Heart right ventricle (tissue), 16 donors: ENCODE measurements around the gene TXNRD2. TPM values are rescaled to one million over a fixed set of nuclear protein-coding genes. Genes with fewer than 3 reads are reported as not detected.

Experiments used
- ATAC-seq, 8 donors: fragments of 200-7000 bp; cut with Tn5 transposase; one replicate each; pipeline ENCODE4 v1.9.1; 2020; ENCODE audit warnings: mild to moderate bottlenecking in 8 of 8, moderate library complexity in 8 of 8, moderate number of reproducible peaks in 1 of 8
- DNase-seq, 2 donors: peaks; one replicate each; pipeline ENCODE4 v3.0.0-alpha.2; 2020
- H3K27ac ChIP-seq, 10 donors: fragments of 200-600 bp; sonication (generic) in 2 of 10; one replicate each; pipeline versions ENCODE4 v1.5.0 to v1.8.0; 2020 to 2022; ENCODE audit warnings: mild to moderate bottlenecking in 3 of 10
- H3K27me3 ChIP-seq, 7 donors: fragments of 200-600 bp; one replicate each; pipeline ENCODE4 v1.8.0; 2021 to 2022; ENCODE audit warnings: mild to moderate bottlenecking in 2 of 7
- H3K36me3 ChIP-seq, 9 donors: fragments of 200-600 bp; sonication (generic) in 1 of 9; one replicate each; pipeline versions ENCODE4 v1.5.0 to v1.8.0; 2020 to 2022; ENCODE audit warnings: mild to moderate bottlenecking in 2 of 9
- H3K4me1 ChIP-seq, 9 donors: fragments of 200-600 bp; sonication (generic) in 1 of 9; one replicate each; pipeline versions ENCODE4 v1.5.0 to v1.8.0; 2020 to 2022; ENCODE audit warnings: mild to moderate bottlenecking in 4 of 9
- H3K4me3 ChIP-seq, 10 donors: fragments of 200-600 bp; sonication (generic) in 2 of 10; one replicate each; pipeline versions ENCODE4 v1.5.0 to v1.8.0; 2020 to 2022; ENCODE audit warnings: mild to moderate bottlenecking in 7 of 10, moderate library complexity in 2 of 10
- H3K9me3 ChIP-seq, 11 donors: fragments of 200-600 bp in 10 of 11; sonication (generic) in 2 of 11; one replicate each; pipeline versions ENCODE4 v1.5.0 to v1.8.0; 2013 to 2022; ENCODE audit warnings: mild to moderate bottlenecking in 2 of 11, control low read depth in 1 of 11, moderate library complexity in 1 of 11
- CTCF ChIP-seq, 9 donors: fragments of 200-600 bp; sonication (generic) in 2 of 9; IDR thresholded peaks; one replicate each; pipeline versions ENCODE4 v1.5.0 to v1.8.0; 2021 to 2022; ENCODE audit warnings: antibody characterized with exemption in 9 of 9, mild to moderate bottlenecking in 5 of 9, moderate library complexity in 1 of 9
- WGBS, 2 donors: extraction: QIAGEN DNeasy Blood & Tissue Kit; methylation state at CpG; one replicate each; pipeline ENCODE4 v1.1.7; 2013; ENCODE audit warnings: inconsistent platforms in 1 of 2; 5-methylcytosine and 5-hydroxymethylcytosine counted together
- intact Hi-C, 10 donors: fragments of 100-400 bp; cut with DNase I; formaldehyde crosslinking; loops; one replicate each; pipeline versions ENCODE4 v1.11.1 to v1.14.2; 2022
- polyA plus RNA-seq, 2 donors: library from polyadenylated mRNA; stranded (reverse); fragments of 200-250 nt; gene quantifications; one replicate each; pipeline ENCODE4 v1.2.3, GENCODE V29; 2013
- total RNA-seq, 10 donors: library from RNA; stranded (reverse); fragmentation: NEBNext Ultra II Directional in 3 of 10; extraction: Animal tissue kit (Norgen Biotek cat#: 25700) in 3 of 10; gene quantifications; one replicate each; pipeline versions ENCODE4 v1.2.1 to v1.2.4, GENCODE V29; 2021 to 2023
- donor health status: Arrhythmogenic right ventricular cardiomyopathy.
- donor health status: ischemic (EF 13 %, LVEDD 7.1; RV severe dilation, severe dysfunction).
- donor health status: healthy with polysubstance abuse.
- donor health status: DM: no; HTN: yes; CAD: no.
- donor health status: DM: no; HTN: no; CAD: no.
- donor health status: ischemic (EF 25% LVEDD 6.9; RV normal size, moderate dysfunction).
- donor health status: ischemic (EF 25% LVEDD 5.7; RV mildly dilated, moderate dysfunction).
- donor health status: healthy.
- donor health status: DM: yes; HTN: yes; CAD: no.
- donor health status: Ischemic cardiomyopathy.
- donor health status: ischemic (EF 35%, LVEDD 5.7; RV mildly dilated, moderate dysfunction).
- donor health status: nonischemic (EF 11% LVEDD 7.7; RV severe dilation, severe dysfunction).
- donor health status: DM: yes; HTN: yes; CAD: no.
- donor health status: PGD.
- donor health status: ischemic (EF 29% LVEDD 5.4; RV normal size, mild dysfunction).
- donor health status: nonischemic (EF 23%, LVEDD 6.1; RV moderate dilation, normal function).

TXNRD2 gene
- total and polyA plus RNA-seq, 12 donors, result 25.8 to 103 (median 35.0) TPM

GRCh38 chr22:19984201-19984753 lies 42.7 kb upstream of the TXNRD2 start:
- WGBS, 2 donors, result 67 to 70% methylated on average over 19 of the region's 19 CpGs
- peak overlapping the region; percentile 57 to 95 (median 86) for H3K27ac ChIP-seq
- ATAC-seq (peak; percentile 23 to 85 (median 70)), DNase-seq (peak; percentile 54 to 79)
- intact Hi-C loops, result no loop called here
- H3K4me3 ChIP-seq, result no peak overlapping the region
- TF ChIP-seq CTCF (IDR thresholded peaks at IDR 0.05), result no peak
- no peaks in the 10 kb centered on the region for H3K9me3 ChIP-seq
- peaks cover 0 to 28% (median 7%) of the 10 kb centered on the region in 9 donors for H3K36me3 ChIP-seq
- peaks cover 37 to 66% (median 48%) of the 10 kb centered on the region in 9 donors for H3K4me1 ChIP-seq
- no peaks in the 10 kb centered on the region for H3K27me3 ChIP-seq

GRCh38 chr22:19983741-19984140 lies 42.1 kb upstream of the TXNRD2 start:
- DNase-seq (peak; percentile 48 to 53), ATAC-seq (peak in 6 of 8 donors; percentile 10 to 66 (median 44))
- Histone ChIP-seq H3K4me1 (peaks cover 37 to 61% (median 48%) of the 10 kb centered on the region in 9 donors), H3K27ac (peak overlapping the region; percentile 57 to 95 (median 86)), H3K36me3 (peaks cover 0 to 33% (median 7%) of the 10 kb centered on the region in 9 donors), H3K4me3 (no peak overlapping the region), H3K27me3 (no peaks in the 10 kb centered on the region), H3K9me3 (no peaks in the 10 kb centered on the region)
- WGBS, 2 donors, result 63 to 66% methylated on average over 5 of the region's 5 CpGs
- intact Hi-C loops, result loop anchor here in 2 of 10 donors (1.0 to 2.0 kb wide), 2 partner anchors 18 to 19 kb away; no protein-coding TSS in a partner anchor
- TF ChIP-seq CTCF (IDR thresholded peaks at IDR 0.05), result no peak

GRCh38 chr22:19982991-19983578 lies 41.5 kb upstream of the TXNRD2 start:
- intact Hi-C loops, result loop anchor here in 2 of 10 donors (1.0 to 2.0 kb wide), 2 partner anchors 18 to 20 kb away; no protein-coding TSS in a partner anchor
- TF ChIP-seq CTCF (IDR thresholded peaks at IDR 0.05), result no peak
- 68 to 72% methylated on average over 8 of the region's 8 CpGs for WGBS, 2 donors
- peak overlapping the region; percentile 57 to 95 (median 86) for H3K27ac ChIP-seq
- ATAC-seq, result peak in 5 of 8 donors; percentile 5 to 58 (median 34)
- H3K4me1 ChIP-seq, result peaks cover 37 to 54% (median 42%) of the 10 kb centered on the region in 9 donors
- H3K9me3 ChIP-seq, result no peaks in the 10 kb centered on the region
- peak in 1 of 2 donors; percentile 33 for DNase-seq
- H3K4me3 ChIP-seq, result no peak overlapping the region
- no peaks in the 10 kb centered on the region for H3K27me3 ChIP-seq
- peaks cover 0 to 40% (median 9%) of the 10 kb centered on the region in 9 donors for H3K36me3 ChIP-seq

- DNase-seq (peak in 1 of 2 donors; percentile 3), ATAC-seq (no peak)
- intact Hi-C loops, result loop anchor here in 1 of 10 donors (2.0 kb wide), 1 partner anchor 21 kb away; no protein-coding TSS in a partner anchor
- Histone ChIP-seq H3K27me3 (no peaks in the 10 kb centered on the region), H3K36me3 (peaks cover 0 to 48% (median 9%) of the 10 kb centered on the region in 9 donors), H3K4me3 (no peak overlapping the region), H3K9me3 (no peaks in the 10 kb centered on the region), H3K27ac (peak overlapping the region in 8 of 10 donors; percentile 32 to 95 (median 88)), H3K4me1 (peaks cover 33 to 48% (median 42%) of the 10 kb centered on the region in 9 donors)
- no peak for TF ChIP-seq CTCF (IDR thresholded peaks at IDR 0.05)
- WGBS, 2 donors, result 95 to 98% methylated on average over 16 of the region's 16 CpGs
Measured at GRCh38 chr22:19981961-19982920, 40.6 kb upstream of the TXNRD2 start.
